Mesothelial cell of epicardium (in vitro differentiated cells): Measurements from ENCODE around the gene ST3GAL3. TPM values are rescaled to one million over a fixed set of nuclear protein-coding genes. Genes with fewer than 3 reads are reported as not detected.
A peak's percentile ranks its signal among the peaks of the same experiment; 100 is the strongest.

ENCODE experiments used
- DNase-seq, 2 experiments: peaks; one replicate each; pipeline ENCODE4 v3.0.0; 2021; ENCODE audit warnings: low spot score in 2 of 2; ENCODE audit not compliant: unreplicated experiment in 2 of 2
- H3K27ac Mint-ChIP-seq: 2 replicates; pipeline ENCODE4 v1.8.0; 2021; ENCODE audit warnings: mixed read lengths
- H3K27me3 Mint-ChIP-seq: 2 replicates; pipeline ENCODE4 v1.8.0; 2021; ENCODE audit warnings: low read depth, mixed read lengths
- H3K36me3 Mint-ChIP-seq: 2 replicates; pipeline ENCODE4 v1.8.0; 2021; ENCODE audit warnings: mixed read lengths
- H3K4me1 Mint-ChIP-seq: 2 replicates; pipeline ENCODE4 v1.8.0; 2021; ENCODE audit warnings: mixed read lengths
- H3K4me3 Mint-ChIP-seq: 2 replicates; pipeline ENCODE4 v1.8.0; 2021; ENCODE audit warnings: mild to moderate bottlenecking, moderate library complexity, mixed read lengths
- H3K9me3 Mint-ChIP-seq: 2 replicates; pipeline ENCODE4 v1.8.0; 2021; ENCODE audit warnings: mixed read lengths
- total RNA-seq: library from RNA; stranded (reverse); gene quantifications from 3 replicates; pipeline ENCODE4 v1.2.1, GENCODE V29; 2021
- TF ChIP-seq, protein P1 (sequence below): fragments of 200-600 bp; sonication (generic); IDR thresholded peaks from one replicate; pipeline ENCODE4 v1.5.0; 2021; ENCODE audit warnings: antibody characterized with exemption; ENCODE audit not compliant: unreplicated experiment

ST3GAL3 gene
- total RNA-seq, 1 donor from 2014 or later = 31.0 TPM

DNA sequence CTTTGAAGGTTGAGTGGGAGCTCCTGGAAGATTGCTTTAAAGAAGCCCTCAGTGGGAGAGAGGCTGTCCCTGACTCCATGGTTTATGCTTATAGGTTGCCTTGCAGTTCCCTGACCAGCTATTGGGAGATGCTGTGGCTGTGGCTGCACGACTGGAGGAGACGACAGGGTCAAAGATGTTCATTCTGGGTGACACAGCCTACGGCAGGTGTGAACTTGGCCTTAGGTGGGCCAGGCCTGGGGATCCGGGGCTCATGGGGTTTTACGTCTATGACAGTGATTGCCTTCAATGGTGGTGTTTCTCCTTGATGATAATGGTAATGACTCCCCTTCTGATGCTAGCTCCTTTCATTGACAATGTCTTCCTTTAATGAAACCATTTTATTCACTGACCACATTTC lies 263.2 kb downstream of the ST3GAL3 start:
- no peaks in the 10 kb centered on the region for H3K27me3 Mint-ChIP-seq
- H3K27ac Mint-ChIP-seq = peak overlapping the region; percentile 88

GRCh38 chr1:43970911-43971310 lies 263.6 kb downstream of the ST3GAL3 start:
- no peak overlapping the region for H3K27ac Mint-ChIP-seq

More for the DNA sequence above, 263.2 kb downstream of the ST3GAL3 start:
- Mint-ChIP-seq H3K4me3 (peak overlapping the region; percentile 96), H3K9me3 (peaks cover 11% of the 10 kb centered on the region), H3K4me1 (peaks cover 24% of the 10 kb centered on the region), H3K36me3 (peaks cover 13% of the 10 kb centered on the region)
- TF ChIP-seq, protein P1, sequence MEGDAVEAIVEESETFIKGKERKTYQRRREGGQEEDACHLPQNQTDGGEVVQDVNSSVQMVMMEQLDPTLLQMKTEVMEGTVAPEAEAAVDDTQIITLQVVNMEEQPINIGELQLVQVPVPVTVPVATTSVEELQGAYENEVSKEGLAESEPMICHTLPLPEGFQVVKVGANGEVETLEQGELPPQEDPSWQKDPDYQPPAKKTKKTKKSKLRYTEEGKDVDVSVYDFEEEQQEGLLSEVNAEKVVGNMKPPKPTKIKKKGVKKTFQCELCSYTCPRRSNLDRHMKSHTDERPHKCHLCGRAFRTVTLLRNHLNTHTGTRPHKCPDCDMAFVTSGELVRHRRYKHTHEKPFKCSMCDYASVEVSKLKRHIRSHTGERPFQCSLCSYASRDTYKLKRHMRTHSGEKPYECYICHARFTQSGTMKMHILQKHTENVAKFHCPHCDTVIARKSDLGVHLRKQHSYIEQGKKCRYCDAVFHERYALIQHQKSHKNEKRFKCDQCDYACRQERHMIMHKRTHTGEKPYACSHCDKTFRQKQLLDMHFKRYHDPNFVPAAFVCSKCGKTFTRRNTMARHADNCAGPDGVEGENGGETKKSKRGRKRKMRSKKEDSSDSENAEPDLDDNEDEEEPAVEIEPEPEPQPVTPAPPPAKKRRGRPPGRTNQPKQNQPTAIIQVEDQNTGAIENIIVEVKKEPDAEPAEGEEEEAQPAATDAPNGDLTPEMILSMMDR = no peak
- no peak for DNase-seq

DNA sequence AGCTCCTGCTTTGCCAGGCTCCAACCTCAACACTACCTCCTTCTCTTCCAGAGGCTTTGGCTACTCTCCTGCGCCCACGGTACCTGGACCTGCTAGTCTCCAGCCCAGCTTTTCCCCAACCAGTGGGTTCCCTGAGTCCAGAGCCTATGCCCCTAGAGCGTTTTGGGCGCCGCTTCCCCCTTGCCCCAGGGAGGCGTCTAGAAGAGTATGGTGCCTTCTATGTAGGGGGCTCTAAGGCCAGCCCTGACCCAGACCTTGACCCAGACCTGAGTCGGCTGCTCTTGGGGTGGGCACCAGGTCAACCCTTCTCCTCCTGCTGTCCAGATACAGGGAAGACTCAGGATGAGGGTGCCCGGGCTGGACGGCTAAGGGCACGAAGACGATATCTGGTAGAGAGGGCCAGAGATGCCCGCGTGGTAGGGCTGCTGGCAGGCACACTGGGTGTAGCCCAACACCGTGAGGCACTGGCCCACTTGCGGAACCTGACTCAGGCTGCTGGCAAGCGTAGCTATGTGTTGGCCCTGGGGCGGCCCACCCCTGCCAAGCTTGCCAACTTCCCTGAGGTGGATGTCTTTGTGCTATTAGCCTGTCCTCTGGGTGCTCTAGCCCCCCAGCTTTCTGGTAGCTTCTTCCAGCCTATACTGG lies 264.1 kb downstream of the ST3GAL3 start:
- Mint-ChIP-seq H3K27me3 (no peaks in the 10 kb centered on the region), H3K4me1 (peaks cover 33% of the 10 kb centered on the region), H3K4me3 (peak overlapping the region; percentile 96), H3K36me3 (peaks cover 13% of the 10 kb centered on the region), H3K27ac (no peak overlapping the region), H3K9me3 (peaks cover 11% of the 10 kb centered on the region)
- TF ChIP-seq, protein P1 = no peak
- DNase-seq = no peak

More at GRCh38 chr1:43970911-43971310, 263.6 kb downstream of the ST3GAL3 start:
- H3K36me3 Mint-ChIP-seq = peaks cover 13% of the 10 kb centered on the region
- peaks cover 29% of the 10 kb centered on the region for H3K4me1 Mint-ChIP-seq
- DNase-seq = no peak
- H3K9me3 Mint-ChIP-seq = peaks cover 11% of the 10 kb centered on the region
- TF ChIP-seq, protein P1 = no peak
- H3K27me3 Mint-ChIP-seq = no peaks in the 10 kb centered on the region
- H3K4me3 Mint-ChIP-seq = peak overlapping the region; percentile 96

GRCh38 chr1:43973981-43974442 lies 266.7 kb downstream of the ST3GAL3 start:
- peaks cover 13% of the 10 kb centered on the region for H3K36me3 Mint-ChIP-seq
- H3K4me1 Mint-ChIP-seq = peaks cover 56% of the 10 kb centered on the region
- H3K27ac Mint-ChIP-seq = peak overlapping the region; percentile 93
- H3K27me3 Mint-ChIP-seq = no peaks in the 10 kb centered on the region
- TF ChIP-seq, protein P1 = no peak
- peak overlapping the region; percentile 89 for H3K4me3 Mint-ChIP-seq
- no peak for DNase-seq
- H3K9me3 Mint-ChIP-seq = no peaks in the 10 kb centered on the region

GRCh38 chr1:43974443-43975248 lies 267.3 kb downstream of the ST3GAL3 start, which contains the start of gene ATP6V0B:
Gene ATP6V0B (plus strand): TSS chr1:43974960. CDS start chr1:43975041, 81 bp downstream.
- no peaks in the 10 kb centered on the region for H3K9me3 Mint-ChIP-seq
- H3K27me3 Mint-ChIP-seq = no peaks in the 10 kb centered on the region
- peak within 1 kb of the TSS; percentile 93 for H3K27ac Mint-ChIP-seq
- TF ChIP-seq, protein P1 = no peak
- peaks cover 54% of the 10 kb centered on the region for H3K4me1 Mint-ChIP-seq
- peak; percentile 94 to 95 for DNase-seq
- peaks cover 13% of the 10 kb centered on the region for H3K36me3 Mint-ChIP-seq
- H3K4me3 Mint-ChIP-seq = peak within 1 kb of the TSS; percentile 89
